Measurements from ENCODE around the gene PRKG1.

Gene PRKG1

DNA sequence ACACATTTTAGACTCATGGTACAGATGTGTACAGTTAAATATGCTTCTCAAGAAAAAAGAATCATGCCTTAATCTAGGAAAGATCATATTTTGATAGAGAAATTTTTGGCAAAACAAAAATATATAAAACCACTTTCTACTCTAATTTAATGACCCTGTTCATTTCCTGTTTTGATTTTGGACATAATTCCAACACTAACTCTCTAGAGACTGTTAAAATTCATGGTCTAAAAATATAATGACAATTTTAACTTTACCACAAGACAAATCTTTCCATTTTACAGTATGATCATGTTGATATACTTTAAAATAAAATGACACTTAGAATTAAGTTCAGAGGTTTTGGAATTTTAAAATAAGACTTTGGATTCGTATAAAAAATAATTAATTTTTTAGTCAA lies 45.2 kb downstream of the PRKG1 start:
- H3K36me3 Mint-ChIP-seq: no peaks in the 10 kb centered on the region
- H3K27me3 Mint-ChIP-seq: no peaks in the 10 kb centered on the region
- H3K4me3 Mint-ChIP-seq: no peak overlapping the region
- no peaks in the 10 kb centered on the region for H3K4me1 Mint-ChIP-seq (ENCODE audit: low read depth)
- H3K9me3 Mint-ChIP-seq (ENCODE audit: low read depth): peaks cover 4% of the 10 kb centered on the region
- H3K27ac Mint-ChIP-seq: no peak overlapping the region

- H3K4me3 Mint-ChIP-seq: no peak overlapping the region
- peaks cover 4% of the 10 kb centered on the region for H3K9me3 Mint-ChIP-seq (ENCODE audit: low read depth)
- no peaks in the 10 kb centered on the region for H3K36me3 Mint-ChIP-seq
- no peaks in the 10 kb centered on the region for H3K4me1 Mint-ChIP-seq (ENCODE audit: low read depth)
- H3K27ac Mint-ChIP-seq: no peak overlapping the region
- no peaks in the 10 kb centered on the region for H3K27me3 Mint-ChIP-seq
Observed at GRCh38 chr10:51121861-51122260, 47.6 kb downstream of the PRKG1 start.

DNA sequence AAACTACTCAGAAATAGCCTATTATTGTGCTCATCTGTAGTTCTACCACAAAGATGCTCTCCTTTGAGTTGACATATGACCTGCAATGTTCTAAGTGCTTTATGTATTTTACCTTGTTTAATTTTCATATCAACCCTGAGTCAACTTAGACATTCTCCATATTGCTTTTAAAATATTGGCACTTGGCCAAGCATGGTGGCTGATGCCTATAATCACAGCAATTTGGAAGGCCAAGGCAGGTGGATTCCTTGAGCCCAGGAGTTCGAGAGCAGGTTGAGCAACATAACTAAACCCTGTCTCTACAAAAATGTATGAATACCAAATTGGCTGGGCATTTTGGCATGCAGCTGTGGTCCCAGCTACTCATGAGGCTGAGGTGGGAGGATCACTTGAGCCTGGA lies 50.6 kb downstream of the PRKG1 start:
- Mint-ChIP-seq H3K9me3 (ENCODE audit: low read depth) (peaks cover 4% of the 10 kb centered on the region), H3K27ac (no peak overlapping the region), H3K4me1 (ENCODE audit: low read depth) (no peaks in the 10 kb centered on the region), H3K4me3 (no peak overlapping the region), H3K27me3 (no peaks in the 10 kb centered on the region), H3K36me3 (no peaks in the 10 kb centered on the region)

DNA sequence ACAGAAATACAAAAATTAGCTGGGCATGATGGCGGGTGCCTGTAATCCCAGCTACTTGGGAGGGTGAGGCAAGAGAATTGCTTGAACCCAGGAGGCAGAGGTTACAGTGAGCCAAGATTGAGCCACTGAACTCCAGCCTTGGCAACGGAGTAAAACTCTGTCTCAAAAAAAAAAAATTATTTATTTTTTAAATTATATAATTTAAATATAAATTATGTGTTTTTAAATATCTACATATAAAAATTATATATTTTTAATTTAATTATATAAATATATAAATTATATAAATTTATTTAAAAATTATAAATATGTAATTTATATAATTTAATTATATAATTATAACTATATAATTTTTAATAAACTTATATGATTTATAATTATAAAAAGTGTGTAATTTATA lies 51.2 kb downstream of the PRKG1 start:
- Mint-ChIP-seq H3K36me3 (no peaks in the 10 kb centered on the region), H3K27me3 (no peaks in the 10 kb centered on the region), H3K4me1 (ENCODE audit: low read depth) (no peaks in the 10 kb centered on the region), H3K27ac (no peak overlapping the region), H3K9me3 (ENCODE audit: low read depth) (peaks cover 4% of the 10 kb centered on the region), H3K4me3 (no peak overlapping the region)

- no peaks in the 10 kb centered on the region for H3K36me3 Mint-ChIP-seq
- H3K4me3 Mint-ChIP-seq: no peak overlapping the region
- no peak overlapping the region for H3K27ac Mint-ChIP-seq
- no peaks in the 10 kb centered on the region for H3K4me1 Mint-ChIP-seq (ENCODE audit: low read depth)
- no peaks in the 10 kb centered on the region for H3K27me3 Mint-ChIP-seq
- H3K9me3 Mint-ChIP-seq (ENCODE audit: low read depth): no peaks in the 10 kb centered on the region
Observed at GRCh38 chr10:51129946-51130544, 55.8 kb downstream of the PRKG1 start.

- Mint-ChIP-seq H3K4me1 (ENCODE audit: low read depth) (no peaks in the 10 kb centered on the region), H3K27ac (no peak overlapping the region), H3K36me3 (no peaks in the 10 kb centered on the region), H3K27me3 (no peaks in the 10 kb centered on the region), H3K9me3 (ENCODE audit: low read depth) (no peaks in the 10 kb centered on the region), H3K4me3 (no peak overlapping the region)
Observed at GRCh38 chr10:51137756-51138529, 63.7 kb downstream of the PRKG1 start.

DNA sequence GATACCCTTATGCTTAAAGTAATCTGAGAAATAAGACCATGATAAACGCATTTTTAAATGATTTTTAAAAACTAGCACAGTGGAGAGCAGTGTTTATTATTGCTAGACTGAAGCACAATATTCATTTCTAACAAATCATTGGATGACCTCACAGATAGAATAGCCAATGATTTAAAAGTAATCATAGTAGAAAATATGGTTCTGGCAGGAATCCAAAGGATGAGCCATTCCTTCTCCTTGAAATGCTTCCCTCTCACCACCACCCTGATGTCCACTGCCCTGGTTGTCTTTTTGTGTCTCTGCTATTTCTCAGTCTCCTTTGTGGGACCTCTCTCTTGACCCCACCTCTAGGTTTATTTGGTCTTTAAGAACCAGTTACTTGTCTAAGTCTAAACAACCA lies 64.9 kb downstream of the PRKG1 start:
- H3K36me3 Mint-ChIP-seq: no peaks in the 10 kb centered on the region
- no peaks in the 10 kb centered on the region for H3K9me3 Mint-ChIP-seq (ENCODE audit: low read depth)
- H3K27ac Mint-ChIP-seq: no peak overlapping the region
- no peaks in the 10 kb centered on the region for H3K4me1 Mint-ChIP-seq (ENCODE audit: low read depth)
- no peak overlapping the region for H3K4me3 Mint-ChIP-seq
- H3K27me3 Mint-ChIP-seq: no peaks in the 10 kb centered on the region

- Mint-ChIP-seq H3K36me3 (no peaks in the 10 kb centered on the region), H3K27ac (no peak overlapping the region), H3K4me1 (ENCODE audit: low read depth) (no peaks in the 10 kb centered on the region), H3K4me3 (no peak overlapping the region), H3K9me3 (ENCODE audit: low read depth) (no peaks in the 10 kb centered on the region), H3K27me3 (no peaks in the 10 kb centered on the region)
Observed at GRCh38 chr10:51141010-51141409, 66.7 kb downstream of the PRKG1 start.

GRCh38 chr10:51144161-51144781 lies 70.0 kb downstream of the PRKG1 start:
- Mint-ChIP-seq H3K9me3 (ENCODE audit: low read depth) (no peaks in the 10 kb centered on the region), H3K4me3 (no peak overlapping the region), H3K27me3 (no peaks in the 10 kb centered on the region), H3K27ac (no peak overlapping the region), H3K4me1 (ENCODE audit: low read depth) (no peaks in the 10 kb centered on the region), H3K36me3 (no peaks in the 10 kb centered on the region)

GRCh38 chr10:51145375-51145774 lies 71.1 kb downstream of the PRKG1 start:
- Mint-ChIP-seq H3K4me3 (no peak overlapping the region), H3K9me3 (ENCODE audit: low read depth) (no peaks in the 10 kb centered on the region), H3K27ac (no peak overlapping the region), H3K27me3 (no peaks in the 10 kb centered on the region), H3K36me3 (no peaks in the 10 kb centered on the region), H3K4me1 (ENCODE audit: low read depth) (no peaks in the 10 kb centered on the region)

DNA sequence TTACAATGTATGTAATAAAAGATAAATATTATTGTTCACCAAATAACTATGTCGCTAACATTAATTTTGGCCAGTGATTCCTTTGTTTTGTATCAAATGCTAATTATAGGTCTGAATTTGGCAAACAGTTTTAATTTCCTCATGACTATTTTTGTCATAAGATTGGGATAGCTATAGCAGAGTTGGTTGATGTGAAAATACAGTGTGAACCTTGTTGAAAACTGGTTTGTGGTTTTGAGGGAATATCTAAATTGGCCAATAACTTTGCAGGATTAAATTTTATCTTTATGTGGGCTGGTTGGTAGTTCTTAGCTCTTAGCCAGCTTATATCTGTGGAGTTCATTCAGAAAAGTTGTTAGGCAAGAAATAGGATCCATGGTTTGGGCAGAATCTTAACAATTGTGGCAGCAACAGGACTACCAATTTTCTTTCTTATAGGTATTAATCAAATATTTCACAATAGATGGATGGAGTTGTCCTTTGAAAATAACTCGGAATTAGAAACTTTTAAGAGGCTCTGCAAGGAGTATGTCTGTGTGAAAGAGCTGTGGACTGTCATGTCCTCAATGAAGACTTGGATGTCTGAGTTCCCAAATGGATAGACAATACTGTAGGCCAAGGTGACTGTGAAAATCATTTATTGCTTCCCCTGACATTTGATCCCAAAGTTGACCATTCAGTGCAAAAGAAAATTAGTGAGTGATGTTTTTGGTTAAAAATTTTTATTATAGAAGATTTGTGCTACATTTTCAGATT lies 73.5 kb downstream of the PRKG1 start:
- H3K27me3 Mint-ChIP-seq: no peaks in the 10 kb centered on the region

DNA sequence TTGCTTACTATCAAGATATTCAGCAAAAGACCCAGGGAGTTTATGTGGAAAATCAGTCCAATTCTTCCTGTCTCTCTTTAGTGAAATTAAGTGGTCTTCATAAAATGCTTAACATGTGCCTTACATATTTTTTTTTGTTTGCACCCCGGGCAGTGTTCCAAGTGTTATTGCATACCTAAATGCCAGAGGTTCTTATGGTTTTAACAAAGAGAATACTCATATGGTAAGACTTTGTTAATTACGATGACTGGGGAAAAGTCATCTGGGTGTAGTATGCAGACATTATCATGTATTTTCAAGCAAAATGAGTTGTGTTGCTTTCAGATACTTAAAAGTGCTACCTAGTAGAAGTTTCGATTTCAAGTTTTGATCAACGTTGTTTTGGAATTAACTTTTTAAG lies 82.6 kb downstream of the PRKG1 start:
- Mint-ChIP-seq H3K4me3 (no peak overlapping the region), H3K27me3 (no peaks in the 10 kb centered on the region), H3K36me3 (no peaks in the 10 kb centered on the region), H3K9me3 (ENCODE audit: low read depth) (no peaks in the 10 kb centered on the region), H3K27ac (no peak overlapping the region), H3K4me1 (ENCODE audit: low read depth) (no peaks in the 10 kb centered on the region)

More for the DNA sequence above, 73.5 kb downstream of the PRKG1 start:
- H3K9me3 Mint-ChIP-seq (ENCODE audit: low read depth): no peaks in the 10 kb centered on the region
- H3K27ac Mint-ChIP-seq: no peak overlapping the region
- H3K4me3 Mint-ChIP-seq: no peak overlapping the region
- H3K4me1 Mint-ChIP-seq (ENCODE audit: low read depth): no peaks in the 10 kb centered on the region
- H3K36me3 Mint-ChIP-seq: no peaks in the 10 kb centered on the region

GRCh38 chr10:51158832-51159231 lies 84.5 kb downstream of the PRKG1 start:
- H3K27me3 Mint-ChIP-seq: no peaks in the 10 kb centered on the region
- H3K4me3 Mint-ChIP-seq: no peak overlapping the region
- no peak overlapping the region for H3K27ac Mint-ChIP-seq
- no peaks in the 10 kb centered on the region for H3K9me3 Mint-ChIP-seq (ENCODE audit: low read depth)
- no peaks in the 10 kb centered on the region for H3K4me1 Mint-ChIP-seq (ENCODE audit: low read depth)
- no peaks in the 10 kb centered on the region for H3K36me3 Mint-ChIP-seq

- Mint-ChIP-seq H3K9me3 (ENCODE audit: low read depth) (no peaks in the 10 kb centered on the region), H3K36me3 (no peaks in the 10 kb centered on the region), H3K27me3 (no peaks in the 10 kb centered on the region), H3K4me3 (no peak overlapping the region), H3K27ac (no peak overlapping the region), H3K4me1 (ENCODE audit: low read depth) (no peaks in the 10 kb centered on the region)
Observed at GRCh38 chr10:51159841-51160240, 85.6 kb downstream of the PRKG1 start.

GRCh38 chr10:51162002-51162401 lies 87.7 kb downstream of the PRKG1 start:
- Mint-ChIP-seq H3K27ac (no peak overlapping the region), H3K9me3 (ENCODE audit: low read depth) (no peaks in the 10 kb centered on the region), H3K36me3 (no peaks in the 10 kb centered on the region), H3K4me3 (no peak overlapping the region), H3K27me3 (no peaks in the 10 kb centered on the region), H3K4me1 (ENCODE audit: low read depth) (no peaks in the 10 kb centered on the region)
